Neural progenitor cell (in vitro differentiated cells): ENCODE results near the gene RPS28.

Experiments used
- EZH2 ChIP-seq: fragments of 200-600 bp; sonication (generic); IDR thresholded peaks from 2 replicates; pipeline ENCODE4 v1.6.1; 2017; ENCODE audit warnings: antibody characterized with exemption, mild to moderate bottlenecking, moderate library complexity
- TF ChIP-seq, protein P1 (sequence below): fragments of 200-600 bp; sonication (generic); IDR thresholded peaks from 2 replicates; pipeline ENCODE4 v1.5.1; 2017; ENCODE audit warnings: antibody characterized with exemption, mild to moderate bottlenecking

DNA sequence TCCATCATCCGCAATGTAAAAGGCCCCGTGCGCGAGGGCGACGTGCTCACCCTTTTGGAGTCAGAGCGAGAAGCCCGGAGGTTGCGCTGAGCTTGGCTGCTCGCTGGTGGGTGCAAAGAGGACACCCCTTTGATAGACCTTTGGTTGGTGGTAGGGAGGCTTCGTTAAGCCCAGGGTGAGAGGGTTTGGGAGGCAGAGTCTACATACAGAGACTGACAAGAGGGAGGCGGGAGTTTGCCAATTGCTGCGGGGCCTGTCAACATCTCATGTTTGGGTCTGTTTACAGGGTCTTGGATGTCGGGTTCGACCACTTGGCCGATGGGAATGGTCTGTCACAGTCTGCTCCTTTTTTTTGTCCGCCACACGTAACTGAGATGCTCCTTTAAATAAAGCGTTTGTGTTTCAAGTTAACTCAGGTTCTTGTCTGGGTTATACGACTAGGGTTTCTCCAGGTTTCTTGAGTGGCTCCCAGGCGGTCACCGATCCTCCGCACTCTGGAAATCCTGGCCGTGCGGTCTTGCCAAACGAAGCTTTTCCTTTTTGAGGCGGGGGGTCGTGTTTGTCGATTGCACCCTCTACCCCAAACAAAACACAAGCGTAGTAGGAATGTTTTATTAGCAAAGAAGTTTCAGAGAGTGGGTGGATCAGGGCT, 816 bp downstream of the RPS28 start:
- TF ChIP-seq EZH2, result no peak
- TF ChIP-seq, protein P1, sequence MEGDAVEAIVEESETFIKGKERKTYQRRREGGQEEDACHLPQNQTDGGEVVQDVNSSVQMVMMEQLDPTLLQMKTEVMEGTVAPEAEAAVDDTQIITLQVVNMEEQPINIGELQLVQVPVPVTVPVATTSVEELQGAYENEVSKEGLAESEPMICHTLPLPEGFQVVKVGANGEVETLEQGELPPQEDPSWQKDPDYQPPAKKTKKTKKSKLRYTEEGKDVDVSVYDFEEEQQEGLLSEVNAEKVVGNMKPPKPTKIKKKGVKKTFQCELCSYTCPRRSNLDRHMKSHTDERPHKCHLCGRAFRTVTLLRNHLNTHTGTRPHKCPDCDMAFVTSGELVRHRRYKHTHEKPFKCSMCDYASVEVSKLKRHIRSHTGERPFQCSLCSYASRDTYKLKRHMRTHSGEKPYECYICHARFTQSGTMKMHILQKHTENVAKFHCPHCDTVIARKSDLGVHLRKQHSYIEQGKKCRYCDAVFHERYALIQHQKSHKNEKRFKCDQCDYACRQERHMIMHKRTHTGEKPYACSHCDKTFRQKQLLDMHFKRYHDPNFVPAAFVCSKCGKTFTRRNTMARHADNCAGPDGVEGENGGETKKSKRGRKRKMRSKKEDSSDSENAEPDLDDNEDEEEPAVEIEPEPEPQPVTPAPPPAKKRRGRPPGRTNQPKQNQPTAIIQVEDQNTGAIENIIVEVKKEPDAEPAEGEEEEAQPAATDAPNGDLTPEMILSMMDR, result no peak
